ENCODE data around the gene LTB4R2.
"Not testable (repeated sequence)": the region's sequence is repeated elsewhere in the genome, so short reads cannot be mapped to it uniquely, and the experiment has no call there.

The LTB4R2 gene

GRCh38 chr14:24354482-24354825 lies 44.5 kb downstream of the LTB4R2 start:
- not testable (repeated sequence) for H3K36me3 ChIP-seq (ENCODE audit: control insufficient read depth in 1 of 2, insufficient read depth in 2 of 2, low read length in 2 of 2); H3K4me1 ChIP-seq (ENCODE audit: control insufficient read depth in 1 of 2, insufficient read depth in 2 of 2, low read length in 2 of 2); H3K4me3 ChIP-seq (ENCODE audit: low read depth in 1 of 2, low read length in 2 of 2); H3K9ac ChIP-seq (ENCODE audit: low read depth in 1 of 2, low read length in 2 of 2); H3K9me3 ChIP-seq (ENCODE audit: control insufficient read depth in 1 of 2, low read length in 2 of 2); H3K27ac ChIP-seq (ENCODE audit: low read depth, low read length); H3K27me3 ChIP-seq (ENCODE audit: control insufficient read depth in 1 of 2, insufficient read depth in 2 of 2, low read length in 2 of 2)

GRCh38 chr14:24355009-24355408 lies 45.1 kb downstream of the LTB4R2 start:
- Histone ChIP-seq H3K9me3 (ENCODE audit: control insufficient read depth in 1 of 2, low read length in 2 of 2) (no peaks in the 10 kb centered on the region), H3K4me1 (ENCODE audit: control insufficient read depth in 1 of 2, insufficient read depth in 2 of 2, low read length in 2 of 2) (peaks cover 6 to 9% of the 10 kb centered on the region in 2 donors), H3K27ac (ENCODE audit: low read depth, low read length) (no peak overlapping the region), H3K27me3 (ENCODE audit: control insufficient read depth in 1 of 2, insufficient read depth in 2 of 2, low read length in 2 of 2) (peaks cover 0 to 4% of the 10 kb centered on the region in 2 donors), H3K4me3 (ENCODE audit: low read depth in 1 of 2, low read length in 2 of 2) (no peak overlapping the region), H3K36me3 (ENCODE audit: control insufficient read depth in 1 of 2, insufficient read depth in 2 of 2, low read length in 2 of 2) (no peaks in the 10 kb centered on the region), H3K9ac (ENCODE audit: low read depth in 1 of 2, low read length in 2 of 2) (no peak overlapping the region)

GRCh38 chr14:24356208-24356607 lies 46.3 kb downstream of the LTB4R2 start:
- no peaks in the 10 kb centered on the region for H3K9me3 ChIP-seq (ENCODE audit: control insufficient read depth in 1 of 2, low read length in 2 of 2)
- H3K9ac ChIP-seq (ENCODE audit: low read depth in 1 of 2, low read length in 2 of 2) = no peak overlapping the region
- H3K4me3 ChIP-seq (ENCODE audit: low read depth in 1 of 2, low read length in 2 of 2) = no peak overlapping the region
- H3K27me3 ChIP-seq (ENCODE audit: control insufficient read depth in 1 of 2, insufficient read depth in 2 of 2, low read length in 2 of 2) = peaks cover 0 to 4% of the 10 kb centered on the region in 2 donors
- no peaks in the 10 kb centered on the region for H3K36me3 ChIP-seq (ENCODE audit: control insufficient read depth in 1 of 2, insufficient read depth in 2 of 2, low read length in 2 of 2)
- peaks cover 6 to 9% of the 10 kb centered on the region in 2 donors for H3K4me1 ChIP-seq (ENCODE audit: control insufficient read depth in 1 of 2, insufficient read depth in 2 of 2, low read length in 2 of 2)
- no peak overlapping the region for H3K27ac ChIP-seq (ENCODE audit: low read depth, low read length)

GRCh38 chr14:24360281-24360680 lies 50.3 kb downstream of the LTB4R2 start:
- H3K4me3 ChIP-seq (ENCODE audit: low read depth in 1 of 2, low read length in 2 of 2) = no peak overlapping the region
- no peaks in the 10 kb centered on the region for H3K9me3 ChIP-seq (ENCODE audit: control insufficient read depth in 1 of 2, low read length in 2 of 2)
- H3K27ac ChIP-seq (ENCODE audit: low read depth, low read length) = no peak overlapping the region
- H3K4me1 ChIP-seq (ENCODE audit: control insufficient read depth in 1 of 2, insufficient read depth in 2 of 2, low read length in 2 of 2) = peaks cover under 1 to 3% of the 10 kb centered on the region in 2 donors
- H3K9ac ChIP-seq (ENCODE audit: low read depth in 1 of 2, low read length in 2 of 2) = no peak overlapping the region
- H3K36me3 ChIP-seq (ENCODE audit: control insufficient read depth in 1 of 2, insufficient read depth in 2 of 2, low read length in 2 of 2) = no peaks in the 10 kb centered on the region
- H3K27me3 ChIP-seq (ENCODE audit: control insufficient read depth in 1 of 2, insufficient read depth in 2 of 2, low read length in 2 of 2) = no peaks in the 10 kb centered on the region

- Histone ChIP-seq H3K9ac (ENCODE audit: low read depth in 1 of 2, low read length in 2 of 2) (no peak overlapping the region), H3K4me3 (ENCODE audit: low read depth in 1 of 2, low read length in 2 of 2) (no peak overlapping the region), H3K27ac (ENCODE audit: low read depth, low read length) (no peak overlapping the region), H3K9me3 (ENCODE audit: control insufficient read depth in 1 of 2, low read length in 2 of 2) (no peaks in the 10 kb centered on the region), H3K36me3 (ENCODE audit: control insufficient read depth in 1 of 2, insufficient read depth in 2 of 2, low read length in 2 of 2) (no peaks in the 10 kb centered on the region), H3K27me3 (ENCODE audit: control insufficient read depth in 1 of 2, insufficient read depth in 2 of 2, low read length in 2 of 2) (no peaks in the 10 kb centered on the region), H3K4me1 (ENCODE audit: control insufficient read depth in 1 of 2, insufficient read depth in 2 of 2, low read length in 2 of 2) (peaks cover 11 to 12% of the 10 kb centered on the region in 2 donors)
Observed at GRCh38 chr14:24361326-24361725, 51.4 kb downstream of the LTB4R2 start.

All from duodenal mucosa (tissue), 2 donors.